HepG2 (cell line): Measurements from ENCODE around the gene PARN. TPM values are rescaled to one million over a fixed set of nuclear protein-coding genes. Genes with fewer than 3 reads are reported as not detected.

ENCODE experiments used
- CBX5 ChIP-seq: sonication (generic); formaldehyde crosslinking; IDR thresholded peaks from 2 replicates; pipeline ENCODE4 v1.4.0; 2020; ENCODE audit warnings: missing genetic modification reagents, borderline replicate concordance
- CERS6 ChIP-seq: sonication (generic); formaldehyde crosslinking; IDR thresholded peaks from 2 replicates; pipeline ENCODE4 v1.5.0; 2020; ENCODE audit warnings: missing genetic modification reagents
- FLYWCH1 ChIP-seq: sonication (generic); formaldehyde crosslinking; IDR thresholded peaks from 2 replicates; pipeline ENCODE4 v1.8.1; 2023; ENCODE audit warnings: mild to moderate bottlenecking, missing genetic modification reagents
- KDM6A ChIP-seq: IDR thresholded peaks from 2 replicates; pipeline ENCODE4 v1.6.1; 2016; ENCODE audit warnings: low read depth
- KLF16 ChIP-seq, 2 experiments: sonication (generic) in 1 of 2; formaldehyde crosslinking in 1 of 2; IDR thresholded peaks; 2 replicates each; pipeline versions ENCODE4 v1.6.1 to v1.8.0; 2016 to 2023; ENCODE audit warnings: missing genetic modification reagents in 2 of 2, missing compliant biosample characterization in 1 of 2
- REXO4 ChIP-seq: sonication (generic); formaldehyde crosslinking; IDR thresholded peaks from 2 replicates; pipeline ENCODE4 v1.8.0; 2022; ENCODE audit warnings: missing genetic modification reagents, mild to moderate bottlenecking, borderline replicate concordance
- SMAD1 ChIP-seq: sonication (generic); formaldehyde crosslinking; IDR thresholded peaks from 2 replicates; pipeline ENCODE4 v1.4.0; 2020; ENCODE audit warnings: missing genetic modification reagents, low read depth, mild to moderate bottlenecking, borderline replicate concordance
- STAT5B ChIP-seq: sonication (generic); formaldehyde crosslinking; IDR thresholded peaks from 2 replicates; pipeline ENCODE4 v1.4.0; 2020; ENCODE audit warnings: missing genetic modification reagents
- THYN1 ChIP-seq: sonication (generic); formaldehyde crosslinking; IDR thresholded peaks from 2 replicates; pipeline ENCODE4 v1.8.1; 2023; ENCODE audit warnings: low read depth, mild to moderate bottlenecking, moderate library complexity, missing genetic modification reagents, borderline replicate concordance
- TRIM24 ChIP-seq: sonication (generic); formaldehyde crosslinking; IDR thresholded peaks from 2 replicates; pipeline ENCODE4 v1.8.0; 2022; ENCODE audit warnings: mild to moderate bottlenecking, missing genetic modification reagents
- TSC22D2 ChIP-seq: sonication (generic); formaldehyde crosslinking; IDR thresholded peaks from 2 replicates; pipeline ENCODE4 v1.5.1; 2020; ENCODE audit warnings: missing genetic modification reagents, mild to moderate bottlenecking, borderline replicate concordance
- ZBTB4 ChIP-seq: sonication (generic); formaldehyde crosslinking; IDR thresholded peaks from 2 replicates; pipeline ENCODE4 v1.4.0; 2020; ENCODE audit warnings: missing genetic modification reagents, mild to moderate bottlenecking, borderline replicate concordance
- ZFYVE20 ChIP-seq: sonication (generic); formaldehyde crosslinking; IDR thresholded peaks from 2 replicates; pipeline ENCODE4 v1.8.0; 2023; ENCODE audit warnings: low read depth, mild to moderate bottlenecking, moderate library complexity, missing genetic modification reagents, borderline replicate concordance
- ZNF430 ChIP-seq: sonication (generic); formaldehyde crosslinking; IDR thresholded peaks from 2 replicates; pipeline ENCODE4 v1.9.0; 2021; ENCODE audit warnings: mild to moderate bottlenecking, missing genetic modification reagents
- ZNF644 ChIP-seq: IDR thresholded peaks from 2 replicates; pipeline ENCODE4 v1.6.1; 2016; ENCODE audit warnings: low read depth
- ZNF768 ChIP-seq: sonication (generic); formaldehyde crosslinking; IDR thresholded peaks from 2 replicates; pipeline ENCODE4 v1.4.0; 2020; ENCODE audit warnings: missing genetic modification reagents
- polyA plus RNA-seq, 8 experiments: library from polyadenylated mRNA; depleted of rRNA in 3 of 8; stranded (reverse) in 7 of 8; unstranded in 1 of 8; fragments of >200 nt; fragmentation: Illumina TruSeq in 4 of 8; extraction: Trizol in 4 of 8; gene quantifications; 2 replicates each; pipeline versions ENCODE4 v1.2.1 to v1.2.3, GENCODE V29; 2011 to 2016; ENCODE audit warnings: low read depth in 4 of 8, missing spikeins in 1 of 8, mixed read lengths in 1 of 8; ENCODE audit not compliant: insufficient read depth in 1 of 8
- total RNA-seq, 5 experiments: library from RNA; depleted of rRNA; stranded (reverse); fragments of >200 nt; fragmentation: Illumina TruSeq; extraction: Trizol; gene quantifications; 2 replicates each; pipeline ENCODE4 v1.2.3, GENCODE V29; 2016; ENCODE audit warnings: low read depth in 1 of 5
- TF ChIP-seq, protein P1 (sequence below), 2 experiments: sonication (generic) in 1 of 2; formaldehyde crosslinking in 1 of 2; IDR thresholded peaks; 2 replicates each; pipeline versions ENCODE4 v1.4.0 to v1.6.1; 2016 to 2020; ENCODE audit warnings: borderline replicate concordance in 1 of 2, low read depth in 1 of 2, mild to moderate bottlenecking in 1 of 2, missing genetic modification reagents in 1 of 2
- TF ChIP-seq, protein P2 (sequence below): sonication (generic); formaldehyde crosslinking; IDR thresholded peaks from 2 replicates; pipeline ENCODE4 v1.5.1; 2020; ENCODE audit warnings: missing genetic modification reagents, mild to moderate bottlenecking, borderline replicate concordance

The PARN gene
- total and polyA plus RNA-seq, 2 of the 13 experiments (the other 11 are each of a cell fraction or from before 2014, with no cell fraction given) = 13.3 to 47.6 TPM

DNA sequence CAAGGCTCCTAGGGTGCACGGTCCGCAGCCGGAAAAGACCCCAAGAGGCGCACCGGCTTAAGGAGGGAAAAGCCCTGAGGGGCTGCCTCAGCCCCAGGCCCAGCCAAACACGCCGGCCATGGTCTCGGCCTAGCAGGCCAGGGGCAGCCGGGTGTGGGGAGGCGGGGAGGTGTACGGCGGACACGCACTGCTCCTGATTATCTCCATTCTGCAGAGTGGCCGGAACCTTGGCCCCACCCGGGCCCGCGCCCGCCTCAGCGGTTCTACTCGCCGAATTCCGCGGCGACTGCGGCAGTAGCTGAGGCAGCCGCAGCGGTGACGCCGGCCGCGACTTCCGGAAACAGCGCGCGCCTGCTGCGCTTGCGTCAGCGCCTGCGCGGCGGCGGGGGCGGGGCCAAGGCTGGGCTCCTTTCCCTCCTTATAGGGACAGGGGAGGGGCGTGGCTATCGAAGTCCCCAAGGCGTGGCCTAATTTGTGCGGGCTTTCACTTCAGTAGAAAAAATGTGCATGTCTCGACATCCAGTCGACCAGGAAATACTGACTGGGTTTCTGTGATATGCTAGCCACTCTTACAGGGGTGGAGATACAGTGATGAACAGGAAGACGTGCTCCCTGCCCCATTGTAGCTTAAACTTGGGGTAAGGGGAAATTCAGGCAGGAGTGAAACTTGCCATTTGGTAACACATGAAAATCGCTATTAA lies at the start of gene PARN (continued):
- TF ChIP-seq SMAD1 (peak; percentile 77; the same call in 1 of the 2 replicates), TSC22D2 (CRISPR knock-in tag) (no peak), THYN1 (CRISPR knock-in tag) (peak; percentile 94; the same call in 1 of the 2 replicates), ZNF430 (CRISPR knock-in tag) (peak; percentile 92), ZNF768 (CRISPR knock-in tag) (peak; percentile 87; the same call in 1 of the 2 replicates), ZNF644 (CRISPR knock-in tag) (no peak), ZFYVE20 (CRISPR knock-in tag) (peak; percentile 80; the same call in 1 of the 2 replicates), CERS6 (0 out of 2 replicates have a peak, but pooled peaks have one; percentile 83), KDM6A (CRISPR knock-in tag) (0 out of 2 replicates have a peak, but pooled peaks have one; percentile 6), TRIM24 (CRISPR knock-in tag) (no peak), ZBTB4 (CRISPR knock-in tag) (peak; percentile 36; the same call in 1 of the 2 replicates), FLYWCH1 (CRISPR knock-in tag) (no peak), REXO4 (CRISPR knock-in tag) (peak; percentile 75; the same call in 1 of the 2 replicates), STAT5B (0 out of 2 replicates have a peak, but pooled peaks have one; percentile 66), KLF16 (CRISPR knock-in tag; IDR thresholded peaks at IDR 0.05) (peak in 1 of 2 experiments; percentile 95; a peak in 2 of 4 replicates), CBX5 (no peak)
- TF ChIP-seq, protein P1, sequence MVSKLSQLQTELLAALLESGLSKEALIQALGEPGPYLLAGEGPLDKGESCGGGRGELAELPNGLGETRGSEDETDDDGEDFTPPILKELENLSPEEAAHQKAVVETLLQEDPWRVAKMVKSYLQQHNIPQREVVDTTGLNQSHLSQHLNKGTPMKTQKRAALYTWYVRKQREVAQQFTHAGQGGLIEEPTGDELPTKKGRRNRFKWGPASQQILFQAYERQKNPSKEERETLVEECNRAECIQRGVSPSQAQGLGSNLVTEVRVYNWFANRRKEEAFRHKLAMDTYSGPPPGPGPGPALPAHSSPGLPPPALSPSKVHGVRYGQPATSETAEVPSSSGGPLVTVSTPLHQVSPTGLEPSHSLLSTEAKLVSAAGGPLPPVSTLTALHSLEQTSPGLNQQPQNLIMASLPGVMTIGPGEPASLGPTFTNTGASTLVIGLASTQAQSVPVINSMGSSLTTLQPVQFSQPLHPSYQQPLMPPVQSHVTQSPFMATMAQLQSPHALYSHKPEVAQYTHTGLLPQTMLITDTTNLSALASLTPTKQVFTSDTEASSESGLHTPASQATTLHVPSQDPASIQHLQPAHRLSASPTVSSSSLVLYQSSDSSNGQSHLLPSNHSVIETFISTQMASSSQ (IDR thresholded peaks at IDR 0.05; ENCODE audit: low read depth) = no peak
- TF ChIP-seq, protein P1 (CRISPR knock-in tag; IDR thresholded peaks at IDR 0.05; ENCODE audit: borderline replicate concordance) = peak; percentile 62; the same call in 1 of the 2 replicates
- TF ChIP-seq, protein P2, sequence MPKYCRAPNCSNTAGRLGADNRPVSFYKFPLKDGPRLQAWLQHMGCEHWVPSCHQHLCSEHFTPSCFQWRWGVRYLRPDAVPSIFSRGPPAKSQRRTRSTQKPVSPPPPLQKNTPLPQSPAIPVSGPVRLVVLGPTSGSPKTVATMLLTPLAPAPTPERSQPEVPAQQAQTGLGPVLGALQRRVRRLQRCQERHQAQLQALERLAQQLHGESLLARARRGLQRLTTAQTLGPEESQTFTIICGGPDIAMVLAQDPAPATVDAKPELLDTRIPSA = no peak
